ENCODE measurements around the gene CCNL2.

Gene CCNL2

GRCh38 chr1:1374929-1375662 is 24.0 kb downstream of the CCNL2 start, which contains the start of gene AURKAIP1 (continued):
- TF ChIP-seq CTCF (tag by site-specific recombination; IDR thresholded peaks at IDR 0.05) (peak; percentile 99), SCRT1 (tag by site-specific recombination; IDR thresholded peaks at IDR 0.05; ENCODE audit: borderline replicate concordance) (no peak), ZNF10 (tag by site-specific recombination; IDR thresholded peaks at IDR 0.05) (no peak; the same call in none of the 2 replicates), ZNF16 (tag by site-specific recombination; IDR thresholded peaks at IDR 0.05; ENCODE audit: low read depth) (0 out of 2 replicates have a peak, but pooled peaks have one; percentile 34), ZNF701 (tag by site-specific recombination; IDR thresholded peaks at IDR 0.05) (no peak), HOXD13 (CRISPR knock-in tag; IDR thresholded peaks at IDR 0.05; ENCODE audit: borderline replicate concordance) (no peak), ZNF121 (tag by site-specific recombination; IDR thresholded peaks at IDR 0.05) (peak; percentile 84), REPIN1 (tag by site-specific recombination; IDR thresholded peaks at IDR 0.05; ENCODE audit: low read depth) (peak; percentile 97), ZFP3 (tag by site-specific recombination; IDR thresholded peaks at IDR 0.05; ENCODE audit: low read depth) (no peak), PRDM10 (tag by site-specific recombination; IDR thresholded peaks at IDR 0.05) (peak; percentile 96), ZNF580 (tag by site-specific recombination; IDR thresholded peaks at IDR 0.05) (peak; percentile 100), ZNF585B (tag by site-specific recombination; IDR thresholded peaks at IDR 0.05) (no peak), ZFP69B (tag by site-specific recombination; IDR thresholded peaks at IDR 0.05) (peak; percentile 93), PBX3 (CRISPR knock-in tag; IDR thresholded peaks at IDR 0.05) (peak; percentile 85), ZNF518A (tag by site-specific recombination; conservative IDR thresholded peaks at IDR 0.05; ENCODE audit: low read depth) (peak; percentile 100), TRIM28 (IDR thresholded peaks at IDR 0.05; ENCODE audit: borderline replicate concordance, low read length) (peak; percentile 83; the same call in 1 of the 2 replicates), ZNF354C (tag by site-specific recombination; IDR thresholded peaks at IDR 0.05; ENCODE audit: borderline replicate concordance, low read depth) (no peak), ZBTB11 (tag by site-specific recombination; conservative IDR thresholded peaks at IDR 0.05; ENCODE audit: low read depth) (peak; percentile 100), ZFP37 (tag by site-specific recombination; IDR thresholded peaks at IDR 0.05) (peak; percentile 100), ZBTB17 (tag by site-specific recombination; IDR thresholded peaks at IDR 0.05) (peak; percentile 89), ZNF133 (tag by site-specific recombination; IDR thresholded peaks at IDR 0.05) (peak; percentile 44; the same call in 1 of the 2 replicates)
